Measurements from ENCODE around the gene ZNF598.
A peak's percentile ranks its signal among the peaks of the same experiment; 100 is the strongest.

Gene ZNF598

DNA sequence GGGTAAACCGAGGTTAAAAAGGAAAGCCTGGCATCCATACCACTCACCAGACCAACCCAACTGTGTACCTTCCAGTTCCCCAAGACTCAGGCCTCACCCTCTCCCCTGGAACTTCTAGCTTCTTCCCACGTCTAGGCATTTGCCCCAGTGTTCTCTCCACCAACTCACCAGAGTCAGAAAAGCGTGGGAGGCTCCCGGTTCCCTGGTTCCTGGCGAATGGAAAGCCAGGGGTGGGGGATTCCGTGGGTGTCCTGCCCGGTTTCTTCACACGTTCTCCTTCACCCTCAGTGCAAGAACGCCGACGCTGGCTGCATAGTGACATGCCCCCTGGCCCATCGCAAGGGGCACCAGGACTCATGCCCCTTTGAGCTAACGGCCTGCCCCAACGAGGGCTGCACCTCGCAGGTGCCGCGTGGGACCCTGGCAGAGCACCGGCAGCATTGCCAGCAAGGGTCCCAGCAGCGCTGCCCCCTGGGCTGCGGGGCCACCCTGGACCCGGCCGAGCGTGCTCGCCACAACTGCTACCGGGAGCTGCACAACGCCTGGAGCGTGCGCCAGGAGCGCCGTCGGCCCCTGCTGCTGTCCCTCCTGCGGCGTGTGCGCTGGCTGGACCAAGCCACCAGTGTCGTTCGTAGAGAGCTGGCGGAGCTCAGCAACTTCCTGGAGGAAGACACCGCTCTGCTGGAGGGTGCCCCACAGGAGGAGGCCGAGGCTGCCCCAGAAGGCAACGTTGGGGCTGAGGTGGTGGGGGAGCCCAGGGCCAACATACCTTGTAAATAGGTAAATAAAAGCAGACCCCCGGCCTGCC, 41.3 kb downstream of the ZNF598 start:
- H3K4me2 ChIP-seq (ENCODE audit: low read depth, low read length, poor library complexity, severe bottlenecking): no peak overlapping the region
- no peak overlapping the region for H3K4me3 ChIP-seq (ENCODE audit: insufficient read depth, low read length, poor library complexity, severe bottlenecking)
- peaks cover 17% of the 10 kb centered on the region for H3F3A ChIP-seq (ENCODE audit: insufficient read depth)
- no peaks in the 10 kb centered on the region; the same call in 1 of the 2 replicates for H4K20me1 ChIP-seq (ENCODE audit: low read depth, low read length)
- H3K27me3 ChIP-seq (ENCODE audit: low read length): no peaks in the 10 kb centered on the region
- H3K9ac ChIP-seq (ENCODE audit: low read length): no peak overlapping the region
- no peak for TF ChIP-seq EZH2phosphoT487 (conservative IDR thresholded peaks at IDR 0.05; ENCODE audit: low read length)
- no peak for TF ChIP-seq CTCF (IDR thresholded peaks at IDR 0.05; ENCODE audit: insufficient read depth, low read length, poor library complexity, severe bottlenecking)
- no peak overlapping the region for H2AFZ ChIP-seq (ENCODE audit: low read depth, low read length, severe bottlenecking)
- H3K9me3 ChIP-seq (ENCODE audit: insufficient read depth, low read length): no peaks in the 10 kb centered on the region
- H3K36me3 ChIP-seq (ENCODE audit: low read length): peaks cover 8% of the 10 kb centered on the region
- peaks cover 39% of the 10 kb centered on the region for H3K79me2 ChIP-seq (ENCODE audit: insufficient read depth, low read length)
- H3K9me2 ChIP-seq (replicated peaks; ENCODE audit: insufficient read depth, low read length): no peaks in the 10 kb centered on the region
- H3K27ac ChIP-seq (ENCODE audit: low read depth, low read length): no peak overlapping the region

- Histone ChIP-seq H3F3A (ENCODE audit: insufficient read depth) (peaks cover 35% of the 10 kb centered on the region), H3K79me2 (ENCODE audit: insufficient read depth, low read length) (peaks cover 32% of the 10 kb centered on the region), H3K27me3 (ENCODE audit: low read length) (no peaks in the 10 kb centered on the region), H4K20me1 (ENCODE audit: low read depth, low read length) (no peaks in the 10 kb centered on the region), H3K27ac (ENCODE audit: low read depth, low read length) (0 out of 2 replicates have a peak within 1 kb of the TSS, but pooled peaks have one; percentile 57), H3K9me2 (replicated peaks; ENCODE audit: insufficient read depth, low read length) (no peaks in the 10 kb centered on the region), H3K9me3 (ENCODE audit: insufficient read depth, low read length) (no peaks in the 10 kb centered on the region), H3K4me2 (ENCODE audit: low read depth, low read length, poor library complexity, severe bottlenecking) (peak within 1 kb of the TSS; percentile 71), H3K4me3 (ENCODE audit: insufficient read depth, low read length, poor library complexity, severe bottlenecking) (peak within 1 kb of the TSS; percentile 75), H3K36me3 (ENCODE audit: low read length) (peaks cover 15% of the 10 kb centered on the region), H2AFZ (ENCODE audit: low read depth, low read length, severe bottlenecking) (no peak within 1 kb of the TSS), H3K9ac (ENCODE audit: low read length) (peak within 1 kb of the TSS; percentile 98)
- TF ChIP-seq CTCF (IDR thresholded peaks at IDR 0.05; ENCODE audit: insufficient read depth, low read length, poor library complexity, severe bottlenecking): no peak
- TF ChIP-seq EZH2phosphoT487 (conservative IDR thresholded peaks at IDR 0.05; ENCODE audit: low read length): no peak
Observed at GRCh38 chr16:1966460-1966859, 43.2 kb downstream of the ZNF598 start, which contains the start of gene RNF151. RNF151 (plus strand) TSS chr16:1966856; CDS start chr16:1966882, 26 bp downstream.

- Histone ChIP-seq H3K27ac (ENCODE audit: low read depth, low read length) (peak overlapping the region; percentile 57), H4K20me1 (ENCODE audit: low read depth, low read length) (no peaks in the 10 kb centered on the region), H3K27me3 (ENCODE audit: low read length) (no peaks in the 10 kb centered on the region), H3K9me3 (ENCODE audit: insufficient read depth, low read length) (no peaks in the 10 kb centered on the region), H3F3A (ENCODE audit: insufficient read depth) (peaks cover 44% of the 10 kb centered on the region), H3K36me3 (ENCODE audit: low read length) (peaks cover 15% of the 10 kb centered on the region), H3K4me2 (ENCODE audit: low read depth, low read length, poor library complexity, severe bottlenecking) (peak overlapping the region; percentile 71), H3K4me3 (ENCODE audit: insufficient read depth, low read length, poor library complexity, severe bottlenecking) (peak overlapping the region; percentile 75), H3K9ac (ENCODE audit: low read length) (peak overlapping the region; percentile 98), H3K9me2 (replicated peaks; ENCODE audit: insufficient read depth, low read length) (no peaks in the 10 kb centered on the region), H3K79me2 (ENCODE audit: insufficient read depth, low read length) (peaks cover 30% of the 10 kb centered on the region), H2AFZ (ENCODE audit: low read depth, low read length, severe bottlenecking) (no peak overlapping the region)
- no peak for TF ChIP-seq CTCF (IDR thresholded peaks at IDR 0.05; ENCODE audit: insufficient read depth, low read length, poor library complexity, severe bottlenecking)
Observed at GRCh38 chr16:1965396-1966001, 44.1 kb downstream of the ZNF598 start.

All from SU-DHL-6 (cell line).